Nephron progenitor cell (in vitro differentiated cells): ENCODE results near the gene HTR1A.

Experiments
- DNase-seq: peaks from one replicate; pipeline ENCODE4 v3.0.0; 2021
- H3K27ac Mint-ChIP-seq: 2 replicates; pipeline ENCODE4 v1.8.0; 2021; ENCODE audit warnings: mild to moderate bottlenecking, moderate library complexity, mixed read lengths
- H3K27me3 Mint-ChIP-seq: 2 replicates; pipeline ENCODE4 v1.8.0; 2021; ENCODE audit warnings: mild to moderate bottlenecking, low read depth, mixed read lengths; ENCODE audit not compliant: poor library complexity
- H3K36me3 Mint-ChIP-seq: 2 replicates; pipeline ENCODE4 v1.8.0; 2021; ENCODE audit warnings: low read depth, mixed read lengths
- H3K4me1 Mint-ChIP-seq: 2 replicates; pipeline ENCODE4 v1.8.0; 2021; ENCODE audit warnings: mixed read lengths
- H3K4me3 Mint-ChIP-seq: 2 replicates; pipeline ENCODE4 v1.8.0; 2021; ENCODE audit warnings: mild to moderate bottlenecking, moderate library complexity, mixed read lengths
- H3K9me3 Mint-ChIP-seq: 2 replicates; pipeline ENCODE4 v1.8.0; 2021; ENCODE audit warnings: mild to moderate bottlenecking, moderate library complexity, mixed read lengths
- TF ChIP-seq, protein P1 (sequence below): fragments of 200-600 bp; sonication (generic); IDR thresholded peaks from 2 replicates; pipeline ENCODE4 v1.5.0; 2021; ENCODE audit warnings: antibody characterized with exemption

The HTR1A gene

DNA sequence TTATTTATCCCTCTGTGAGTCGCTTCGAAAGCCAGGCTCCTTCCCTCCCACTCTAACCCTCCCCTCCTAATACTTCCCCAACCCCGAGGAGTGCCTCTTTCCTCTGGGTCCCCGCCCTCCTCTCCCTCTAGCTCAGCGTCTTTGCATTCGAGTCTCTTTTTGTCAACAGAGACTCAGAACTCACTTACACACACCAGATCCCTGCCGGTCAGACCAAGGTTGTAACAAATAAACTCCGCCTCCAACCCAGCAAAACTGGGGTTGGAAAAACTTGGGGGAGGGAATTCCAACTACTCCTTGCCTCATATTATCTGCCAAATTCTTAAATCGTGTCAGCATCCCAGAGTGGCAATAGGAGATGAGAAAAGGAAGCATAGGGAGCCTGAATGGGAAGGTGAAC, at the start of gene HTR1A:
HTR1A (minus strand) TSS at position 167 of the 400 bp plus-strand sequence. CDS start 726 bp downstream, outside the sequence.
- H3K4me3 Mint-ChIP-seq: no peak within 1 kb of the TSS
- H3K27me3 Mint-ChIP-seq: peaks cover 59% of the 10 kb centered on the region
- no peak within 1 kb of the TSS for H3K27ac Mint-ChIP-seq
- peaks cover 25% of the 10 kb centered on the region for H3K4me1 Mint-ChIP-seq
- peaks cover 3% of the 10 kb centered on the region for H3K9me3 Mint-ChIP-seq
- no peaks in the 10 kb centered on the region for H3K36me3 Mint-ChIP-seq
- no peak for DNase-seq
- TF ChIP-seq, protein P1, sequence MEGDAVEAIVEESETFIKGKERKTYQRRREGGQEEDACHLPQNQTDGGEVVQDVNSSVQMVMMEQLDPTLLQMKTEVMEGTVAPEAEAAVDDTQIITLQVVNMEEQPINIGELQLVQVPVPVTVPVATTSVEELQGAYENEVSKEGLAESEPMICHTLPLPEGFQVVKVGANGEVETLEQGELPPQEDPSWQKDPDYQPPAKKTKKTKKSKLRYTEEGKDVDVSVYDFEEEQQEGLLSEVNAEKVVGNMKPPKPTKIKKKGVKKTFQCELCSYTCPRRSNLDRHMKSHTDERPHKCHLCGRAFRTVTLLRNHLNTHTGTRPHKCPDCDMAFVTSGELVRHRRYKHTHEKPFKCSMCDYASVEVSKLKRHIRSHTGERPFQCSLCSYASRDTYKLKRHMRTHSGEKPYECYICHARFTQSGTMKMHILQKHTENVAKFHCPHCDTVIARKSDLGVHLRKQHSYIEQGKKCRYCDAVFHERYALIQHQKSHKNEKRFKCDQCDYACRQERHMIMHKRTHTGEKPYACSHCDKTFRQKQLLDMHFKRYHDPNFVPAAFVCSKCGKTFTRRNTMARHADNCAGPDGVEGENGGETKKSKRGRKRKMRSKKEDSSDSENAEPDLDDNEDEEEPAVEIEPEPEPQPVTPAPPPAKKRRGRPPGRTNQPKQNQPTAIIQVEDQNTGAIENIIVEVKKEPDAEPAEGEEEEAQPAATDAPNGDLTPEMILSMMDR: no peak

DNA sequence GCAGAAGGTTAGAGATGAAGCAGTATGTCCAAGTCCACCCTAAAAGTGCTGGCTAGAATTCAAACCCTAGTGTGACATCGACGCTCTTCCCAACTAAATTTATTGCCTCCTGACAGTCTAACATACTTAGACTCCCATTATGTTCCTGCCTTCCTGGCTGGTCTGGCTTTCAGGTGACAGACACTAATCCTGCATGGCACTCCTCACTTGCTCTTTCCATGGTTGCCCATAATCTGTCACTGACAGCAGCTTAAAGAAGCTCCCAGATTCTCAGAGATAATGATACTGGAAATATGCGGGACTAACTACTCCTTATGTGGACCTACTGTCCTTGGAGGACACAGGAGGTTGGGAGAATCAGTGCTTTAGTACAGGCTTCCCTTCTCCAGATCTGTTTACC, 41.7 kb upstream of the HTR1A start:
- peaks cover 10% of the 10 kb centered on the region for H3K27me3 Mint-ChIP-seq
- TF ChIP-seq, protein P1: no peak
- no peak for DNase-seq
- H3K27ac Mint-ChIP-seq: no peak overlapping the region
- no peaks in the 10 kb centered on the region for H3K4me1 Mint-ChIP-seq
- H3K4me3 Mint-ChIP-seq: no peak overlapping the region
- H3K36me3 Mint-ChIP-seq: no peaks in the 10 kb centered on the region
- no peaks in the 10 kb centered on the region for H3K9me3 Mint-ChIP-seq

DNA sequence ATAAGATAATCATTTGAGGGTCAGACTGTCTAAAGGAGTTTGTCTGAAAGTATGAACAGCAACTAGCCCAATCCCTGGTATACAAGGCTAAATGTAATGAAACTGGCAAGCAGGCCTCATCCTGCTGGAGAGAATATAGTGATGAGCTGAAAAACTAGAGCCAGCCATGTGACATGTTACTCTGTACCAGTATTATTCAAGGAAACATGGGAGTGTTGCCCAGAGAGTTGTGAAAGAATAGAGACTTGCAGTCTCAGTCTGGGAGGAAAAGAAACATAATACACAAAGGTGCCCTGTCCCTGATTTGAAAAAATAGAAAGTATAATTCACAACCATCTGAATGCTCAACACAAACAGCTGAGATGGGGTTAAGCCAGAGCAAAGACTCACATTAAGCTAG, 37.9 kb upstream of the HTR1A start:
- H3K9me3 Mint-ChIP-seq: peaks cover 2% of the 10 kb centered on the region
- H3K27ac Mint-ChIP-seq: no peak overlapping the region
- TF ChIP-seq, protein P1: no peak
- peaks cover 3% of the 10 kb centered on the region for H3K27me3 Mint-ChIP-seq
- no peaks in the 10 kb centered on the region for H3K4me1 Mint-ChIP-seq
- DNase-seq: no peak
- no peaks in the 10 kb centered on the region for H3K36me3 Mint-ChIP-seq
- H3K4me3 Mint-ChIP-seq: no peak overlapping the region

DNA sequence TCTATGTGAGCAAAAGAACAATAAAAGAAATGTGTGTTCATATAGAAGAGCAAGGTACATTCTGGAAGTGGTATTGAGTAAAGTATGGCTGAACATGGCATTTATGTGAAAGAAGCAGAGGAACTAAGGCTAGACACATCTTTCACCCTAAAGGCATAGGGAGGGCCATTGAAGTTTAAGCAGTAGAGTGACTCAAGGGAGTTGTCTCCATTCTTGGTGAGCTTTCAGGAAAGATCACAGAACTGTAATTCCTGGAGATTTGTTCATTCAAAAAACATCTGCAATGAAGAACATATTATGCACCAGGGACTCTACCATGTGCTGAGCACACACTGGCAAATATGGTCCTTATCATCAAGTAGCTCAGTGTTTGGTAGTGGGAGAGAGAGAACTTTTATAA, 24.8 kb upstream of the HTR1A start:
- Mint-ChIP-seq H3K4me3 (no peak overlapping the region), H3K4me1 (no peaks in the 10 kb centered on the region)

DNA sequence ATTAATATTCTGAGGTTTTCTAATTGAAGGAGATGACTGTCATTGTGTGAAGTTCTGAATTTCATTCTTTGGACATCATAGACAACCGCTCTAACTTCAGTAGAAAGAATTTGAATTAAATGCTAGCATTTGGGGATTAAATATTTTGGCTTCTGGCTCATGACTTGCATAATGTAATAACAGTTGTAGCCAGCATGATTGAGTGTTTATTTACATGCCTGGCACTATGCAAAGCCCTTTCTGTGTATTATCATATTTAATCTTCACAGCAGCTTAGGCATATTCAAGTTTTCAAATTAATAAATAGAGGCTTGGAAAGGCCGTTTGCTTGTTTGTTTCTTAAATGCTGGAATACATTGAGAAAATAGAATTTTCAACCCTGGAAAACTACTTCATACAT, 19.6 kb upstream of the HTR1A start:
- Mint-ChIP-seq H3K36me3 (no peaks in the 10 kb centered on the region), H3K4me1 (no peaks in the 10 kb centered on the region), H3K4me3 (no peak overlapping the region), H3K27me3 (peaks cover 6% of the 10 kb centered on the region), H3K27ac (no peak overlapping the region), H3K9me3 (no peaks in the 10 kb centered on the region)
- TF ChIP-seq, protein P1: no peak
- no peak for DNase-seq

More for the DNA sequence above, 24.8 kb upstream of the HTR1A start:
- H3K27ac Mint-ChIP-seq: no peak overlapping the region
- no peak for DNase-seq
- H3K36me3 Mint-ChIP-seq: no peaks in the 10 kb centered on the region
- H3K9me3 Mint-ChIP-seq: no peaks in the 10 kb centered on the region
- TF ChIP-seq, protein P1: no peak
- peaks cover 6% of the 10 kb centered on the region for H3K27me3 Mint-ChIP-seq

DNA sequence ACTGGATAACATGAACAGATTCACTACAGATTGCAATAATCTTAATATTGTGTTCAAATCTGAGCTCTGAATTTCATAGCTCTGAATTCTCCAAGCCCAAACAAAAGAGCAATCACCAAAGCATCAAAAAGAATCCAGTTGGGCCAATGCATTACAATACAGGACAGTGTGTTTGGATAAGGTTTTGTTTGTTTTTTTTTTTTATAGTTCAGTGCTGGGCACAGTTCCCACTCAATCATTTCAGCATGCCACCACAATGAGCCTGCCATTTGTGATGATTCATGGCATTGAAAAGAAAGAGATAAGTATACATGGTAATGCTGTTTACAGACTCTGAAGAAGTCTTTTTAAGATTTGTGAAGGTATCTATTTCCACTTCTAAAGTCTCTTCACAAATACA, 1.7 kb upstream of the HTR1A start:
- peaks cover 19% of the 10 kb centered on the region for H3K4me1 Mint-ChIP-seq
- peaks cover 44% of the 10 kb centered on the region for H3K27me3 Mint-ChIP-seq
- no peak overlapping the region for H3K27ac Mint-ChIP-seq
- H3K36me3 Mint-ChIP-seq: no peaks in the 10 kb centered on the region
- no peak overlapping the region for H3K4me3 Mint-ChIP-seq
- no peak for DNase-seq
- TF ChIP-seq, protein P1: no peak
- peaks cover 3% of the 10 kb centered on the region for H3K9me3 Mint-ChIP-seq
